ENCODE results near the gene TGFBRAP1.
A peak's percentile ranks its signal among the peaks of the same experiment; 100 is the strongest.
"Not testable (repeated sequence)": the region's sequence is repeated elsewhere in the genome, so short reads cannot be mapped to it uniquely, and the experiment has no call there.

Gene TGFBRAP1

GRCh38 chr2:105271393-105272045, 58.0 kb downstream of the TGFBRAP1 start:
- DNase-seq, result no peak

GRCh38 chr2:105269426-105269825, 60.1 kb downstream of the TGFBRAP1 start:
- DNase-seq, result no peak

GRCh38 chr2:105262651-105263091, 66.9 kb downstream of the TGFBRAP1 start:
- no peak for DNase-seq

- no peak for DNase-seq
Measured at GRCh38 chr2:105261061-105261460, 68.5 kb downstream of the TGFBRAP1 start.

GRCh38 chr2:105258835-105259350, 70.6 kb downstream of the TGFBRAP1 start:
- no peak for DNase-seq

GRCh38 chr2:105257981-105258380, 71.6 kb downstream of the TGFBRAP1 start:
- DNase-seq, result no peak

GRCh38 chr2:105256431-105257047, 73.0 kb downstream of the TGFBRAP1 start:
- no peak for DNase-seq

GRCh38 chr2:105255979-105256378, 73.6 kb downstream of the TGFBRAP1 start:
- no peak for DNase-seq

- no peak for DNase-seq
Measured at GRCh38 chr2:105254531-105255210, 74.9 kb downstream of the TGFBRAP1 start.

GRCh38 chr2:105252271-105252670, 77.3 kb downstream of the TGFBRAP1 start:
- no peak for DNase-seq

- not testable (repeated sequence) for DNase-seq
Measured at GRCh38 chr2:105251016-105251648, 78.4 kb downstream of the TGFBRAP1 start.

GRCh38 chr2:105249891-105250290, 79.6 kb downstream of the TGFBRAP1 start:
- DNase-seq, result no peak

- DNase-seq, result peak; percentile 7
Measured at GRCh38 chr2:105249181-105249580, 80.4 kb downstream of the TGFBRAP1 start.

GRCh38 chr2:105248316-105249070, 81.0 kb downstream of the TGFBRAP1 start:
- no peak for DNase-seq

- DNase-seq, result no peak
Measured at GRCh38 chr2:105244451-105244850, 85.1 kb downstream of the TGFBRAP1 start.

- DNase-seq, result no peak
Measured at GRCh38 chr2:105243961-105244360, 85.6 kb downstream of the TGFBRAP1 start.

GRCh38 chr2:105242286-105242993, 87.1 kb downstream of the TGFBRAP1 start:
- no peak for DNase-seq

- no peak for DNase-seq
Measured at GRCh38 chr2:105241443-105241842, 88.1 kb downstream of the TGFBRAP1 start, which contains the start of gene GPR45. GPR45 (plus strand) TSS chr2:105241743; CDS start chr2:105241859, 116 bp downstream.

- DNase-seq, result no peak
Measured at GRCh38 chr2:105239924-105240323, 89.6 kb downstream of the TGFBRAP1 start.

GRCh38 chr2:105238664-105239240, 90.8 kb downstream of the TGFBRAP1 start:
- no peak for DNase-seq

- DNase-seq, result no peak
Measured at GRCh38 chr2:105237045-105237765, 92.3 kb downstream of the TGFBRAP1 start.
